Measurements from ENCODE around the gene DPPA2. TPM values are rescaled to one million over a fixed set of nuclear protein-coding genes. Genes with fewer than 3 reads are reported as not detected.

DPPA2 gene
- total RNA-seq, 4 donors from 2014 or later = not detected

- no peak for DNase-seq (ENCODE audit: low spot score)
- no peak for ATAC-seq (ENCODE audit: low FRiP score)
- TF ChIP-seq CTCF (IDR thresholded peaks at IDR 0.05) = no peak
Measured at GRCh38 chr3:109325109-109325508, 8.8 kb upstream of the DPPA2 start.

- no peak for TF ChIP-seq CTCF (IDR thresholded peaks at IDR 0.05)
- ATAC-seq (ENCODE audit: low FRiP score) (no peak), DNase-seq (ENCODE audit: low spot score) (no peak)
Measured at GRCh38 chr3:109313061-109313460, 3.3 kb downstream of the DPPA2 start.

GRCh38 chr3:109297496-109297895 lies 18.8 kb downstream of the DPPA2 start:
- TF ChIP-seq CTCF (IDR thresholded peaks at IDR 0.05) = no peak
- ATAC-seq (ENCODE audit: low FRiP score) = no peak
- no peak for DNase-seq (ENCODE audit: low spot score)

GRCh38 chr3:109284071-109284470 lies 32.2 kb downstream of the DPPA2 start:
- DNase-seq (ENCODE audit: low spot score) = no peak
- no peak for TF ChIP-seq CTCF (IDR thresholded peaks at IDR 0.05)
- ATAC-seq (ENCODE audit: low FRiP score) = no peak

GRCh38 chr3:109278546-109278945 lies 37.8 kb downstream of the DPPA2 start:
- TF ChIP-seq CTCF (IDR thresholded peaks at IDR 0.05) = no peak
- ATAC-seq (ENCODE audit: low FRiP score) (no peak), DNase-seq (ENCODE audit: low spot score) (no peak)

- ATAC-seq (ENCODE audit: low FRiP score) (no peak), DNase-seq (ENCODE audit: low spot score) (no peak)
- no peak for TF ChIP-seq CTCF (IDR thresholded peaks at IDR 0.05)
Measured at GRCh38 chr3:109278141-109278540, 38.2 kb downstream of the DPPA2 start.

- ATAC-seq (ENCODE audit: low FRiP score) (no peak), DNase-seq (ENCODE audit: low spot score) (no peak)
- TF ChIP-seq CTCF (IDR thresholded peaks at IDR 0.05) = no peak
Measured at GRCh38 chr3:109275702-109276293, 40.5 kb downstream of the DPPA2 start.

Measured in omental fat pad (tissue), 4 donors.